Measurements from ENCODE around the gene CIZ1. TPM values are rescaled to one million over a fixed set of nuclear protein-coding genes. Genes with fewer than 3 reads are reported as not detected.
A peak's percentile ranks its signal among the peaks of the same experiment; 100 is the strongest.

CIZ1 gene
- total and polyA plus RNA-seq, 2 of the 13 experiments (the other 11 are each of a cell fraction or from before 2014, with no cell fraction given) = 30.6 to 50.3 TPM

DNA sequence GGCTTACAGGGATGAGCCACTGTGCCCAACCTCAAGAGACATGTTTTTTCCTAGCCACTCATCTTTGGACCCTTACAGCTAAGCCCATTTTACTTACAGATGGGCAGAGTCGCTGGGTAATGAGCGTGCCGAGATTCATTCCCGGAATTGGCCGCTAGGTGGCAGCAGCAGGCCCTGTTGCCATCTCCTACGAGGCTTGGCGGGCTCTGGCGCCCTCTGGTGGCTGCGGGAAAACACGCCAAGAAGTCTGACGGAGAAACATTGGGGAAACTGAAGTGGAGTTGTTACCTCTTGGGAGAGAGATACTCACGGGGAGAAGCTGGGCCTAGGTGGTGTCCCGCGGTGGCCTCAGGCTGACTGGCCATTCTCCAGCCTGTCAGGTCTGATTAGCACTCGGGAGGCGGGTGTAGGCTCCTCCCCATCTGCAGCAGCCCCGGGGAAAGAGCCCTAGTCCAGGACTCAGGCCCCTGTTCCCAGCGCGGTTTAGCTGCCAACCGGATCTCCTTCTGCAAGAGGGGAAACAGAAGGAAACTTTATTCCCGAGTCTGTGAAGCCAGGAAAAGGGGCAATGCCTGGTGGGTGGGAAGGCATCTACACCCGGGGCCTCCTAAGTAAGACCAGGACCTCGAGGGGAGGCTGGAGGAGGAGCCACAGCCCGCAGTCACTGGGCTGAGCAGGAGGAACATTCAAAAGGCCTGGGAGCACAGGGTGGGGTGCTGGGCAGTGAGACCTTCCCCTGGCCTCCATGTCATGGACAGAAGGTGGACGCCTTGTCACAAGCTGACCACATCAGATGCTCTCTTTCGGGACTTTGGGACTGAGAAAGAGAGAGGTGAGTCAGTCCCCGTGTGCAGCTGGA is 73.5 kb downstream of the CIZ1 start:
- H2AFZ ChIP-seq (ENCODE audit: low read length) = no peak overlapping the region
- no TSS peak for BruUV-seq (replicated peaks)
- peaks cover 2 to 20% of the 10 kb centered on the region in 2 experiments; a peak in 3 of 5 replicates for H3K36me3 ChIP-seq (replicated peaks in 1 of 2; ENCODE audit: control insufficient read depth in 1 of 2, insufficient read depth in 2 of 2, low read length in 2 of 2)
- H3K9ac ChIP-seq (ENCODE audit: insufficient read depth, low read depth, low read length) = peak overlapping the region; percentile 37; the same call in 1 of the 2 replicates
- H3K4me2 ChIP-seq (ENCODE audit: low read depth, low read length) = peak overlapping the region; percentile 61
- H4K20me1 ChIP-seq (ENCODE audit: insufficient read depth, low read length) = no peaks in the 10 kb centered on the region
- no peaks in the 10 kb centered on the region for H3K27me3 ChIP-seq (ENCODE audit: control insufficient read depth in 1 of 2, insufficient read depth in 2 of 2, low read length in 2 of 2)
- peak; percentile 52 for ATAC-seq
- DNase-seq (ENCODE audit: low spot score) = peak; percentile 78
- in situ Hi-C loops (cut with HindIII; ENCODE audit: extremely low pct_ligation_motif_present, low pct_unique_long_range_greater_than_20kb) = no loop called here
- peak; percentile 90 for FAIRE-seq
- intact Hi-C loops (cut with micrococcal nuclease; ENCODE audit: unreplicated experiment) = loop anchor here (1.0 to 10.0 kb wide), 2 partner anchors 9 to 173 kb away; partner anchors contain the start of gene PTGES2
- peak overlapping the region; percentile 18 for H3K27ac ChIP-seq (ENCODE audit: extremely low read length, insufficient read depth, low read length)
- CTCF ChIA-PET (ENCODE audit: low intra/inter-chr PET ratio, low total read pairs) = interaction anchor here (0.6 to 1.8 kb wide), 12 partner anchors 9 to 331 kb away, joined by 3 to 14 read pairs (median 4); partner anchors contain the start of genes PTGES2 and SLC25A25
- H3K9me3 ChIP-seq (ENCODE audit: low read length) = no peaks in the 10 kb centered on the region
- POLR2A ChIA-PET = interaction anchor here (0.6 to 1.8 kb wide), 6 partner anchors 11 to 83 kb away, joined by 3 to 6 read pairs (median 4); no protein-coding TSS in a partner anchor
- no peaks in the 10 kb centered on the region for H3K79me2 ChIP-seq (ENCODE audit: insufficient read depth, low read length)
- H3K4me1 ChIP-seq (ENCODE audit: insufficient read depth, low read length) = peaks cover 55% of the 10 kb centered on the region
- whole genome bisulfite sequencing (ENCODE audit: low lambda C conversion rate) = 21% methylated on average over 25 of the region's 27 CpGs
- peak overlapping the region in 1 of 3 experiments; percentile 27; a peak in 1 of 6 replicates for H3K4me3 ChIP-seq (replicated peaks in 1 of 3; ENCODE audit: insufficient read depth in 1 of 3, low read depth in 2 of 3, low read length in 3 of 3)
- TF ChIP-seq ZSCAN12 (CRISPR knock-in tag; IDR thresholded peaks at IDR 0.05) (no peak), MED1 (CRISPR knock-in tag; IDR thresholded peaks at IDR 0.05) (peak; percentile 77; the same call in 1 of the 2 replicates), POLR2AphosphoS5 (IDR thresholded peaks at IDR 0.05; ENCODE audit: low read depth, low read length) (no peak), DMAP1 (CRISPR knock-in tag; IDR thresholded peaks at IDR 0.05) (no peak), REL (CRISPR knock-in tag; conservative IDR thresholded peaks at IDR 0.05) (no peak), HDAC2 (CRISPR knock-in tag; IDR thresholded peaks at IDR 0.05) (peak; percentile 73; the same call in 1 of the 2 replicates), GFI1 (CRISPR knock-in tag; IDR thresholded peaks at IDR 0.05; ENCODE audit: borderline replicate concordance) (peak; percentile 91), EHMT2 (IDR thresholded peaks at IDR 0.05; ENCODE audit: borderline replicate concordance, low read depth, low read length) (no peak), ZBTB21 (CRISPR knock-in tag; IDR thresholded peaks at IDR 0.05) (no peak), YEATS2 (CRISPR knock-in tag; IDR thresholded peaks at IDR 0.05; ENCODE audit: borderline replicate concordance) (peak; percentile 54; the same call in 1 of the 2 replicates), KAT7 (CRISPR knock-in tag; IDR thresholded peaks at IDR 0.05; ENCODE audit: borderline replicate concordance) (no peak), ZNF598 (CRISPR knock-in tag; IDR thresholded peaks at IDR 0.05; ENCODE audit: borderline replicate concordance) (no peak)
- TF ChIP-seq, protein P1, sequence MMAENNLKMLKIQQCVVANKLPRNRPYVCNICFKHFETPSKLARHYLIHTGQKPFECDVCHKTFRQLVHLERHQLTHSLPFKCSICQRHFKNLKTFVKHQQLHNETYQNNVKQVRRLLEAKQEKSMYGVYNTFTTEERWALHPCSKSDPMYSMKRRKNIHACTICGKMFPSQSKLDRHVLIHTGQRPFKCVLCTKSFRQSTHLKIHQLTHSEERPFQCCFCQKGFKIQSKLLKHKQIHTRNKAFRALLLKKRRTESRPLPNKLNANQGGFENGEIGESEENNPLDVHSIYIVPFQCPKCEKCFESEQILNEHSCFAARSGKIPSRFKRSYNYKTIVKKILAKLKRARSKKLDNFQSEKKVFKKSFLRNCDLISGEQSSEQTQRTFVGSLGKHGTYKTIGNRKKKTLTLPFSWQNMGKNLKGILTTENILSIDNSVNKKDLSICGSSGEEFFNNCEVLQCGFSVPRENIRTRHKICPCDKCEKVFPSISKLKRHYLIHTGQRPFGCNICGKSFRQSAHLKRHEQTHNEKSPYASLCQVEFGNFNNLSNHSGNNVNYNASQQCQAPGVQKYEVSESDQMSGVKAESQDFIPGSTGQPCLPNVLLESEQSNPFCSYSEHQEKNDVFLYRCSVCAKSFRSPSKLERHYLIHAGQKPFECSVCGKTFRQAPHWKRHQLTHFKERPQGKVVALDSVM (CRISPR knock-in tag; IDR thresholded peaks at IDR 0.05) = peak; percentile 41; the same call in 1 of the 2 replicates
- TF ChIP-seq, protein P2, sequence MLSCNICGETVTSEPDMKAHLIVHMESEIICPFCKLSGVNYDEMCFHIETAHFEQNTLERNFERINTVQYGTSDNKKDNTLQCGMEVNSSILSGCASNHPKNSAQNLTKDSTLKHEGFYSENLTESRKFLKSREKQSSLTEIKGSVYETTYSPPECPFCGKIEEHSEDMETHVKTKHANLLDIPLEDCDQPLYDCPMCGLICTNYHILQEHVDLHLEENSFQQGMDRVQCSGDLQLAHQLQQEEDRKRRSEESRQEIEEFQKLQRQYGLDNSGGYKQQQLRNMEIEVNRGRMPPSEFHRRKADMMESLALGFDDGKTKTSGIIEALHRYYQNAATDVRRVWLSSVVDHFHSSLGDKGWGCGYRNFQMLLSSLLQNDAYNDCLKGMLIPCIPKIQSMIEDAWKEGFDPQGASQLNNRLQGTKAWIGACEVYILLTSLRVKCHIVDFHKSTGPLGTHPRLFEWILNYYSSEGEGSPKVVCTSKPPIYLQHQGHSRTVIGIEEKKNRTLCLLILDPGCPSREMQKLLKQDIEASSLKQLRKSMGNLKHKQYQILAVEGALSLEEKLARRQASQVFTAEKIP (CRISPR knock-in tag; IDR thresholded peaks at IDR 0.05; ENCODE audit: borderline replicate concordance) = no peak
- TF ChIP-seq, protein P3, sequence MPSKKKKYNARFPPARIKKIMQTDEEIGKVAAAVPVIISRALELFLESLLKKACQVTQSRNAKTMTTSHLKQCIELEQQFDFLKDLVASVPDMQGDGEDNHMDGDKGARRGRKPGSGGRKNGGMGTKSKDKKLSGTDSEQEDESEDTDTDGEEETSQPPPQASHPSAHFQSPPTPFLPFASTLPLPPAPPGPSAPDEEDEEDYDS (CRISPR knock-in tag; IDR thresholded peaks at IDR 0.05) = no peak; the same call in 1 of the 2 replicates
- TF ChIP-seq, protein P4, sequence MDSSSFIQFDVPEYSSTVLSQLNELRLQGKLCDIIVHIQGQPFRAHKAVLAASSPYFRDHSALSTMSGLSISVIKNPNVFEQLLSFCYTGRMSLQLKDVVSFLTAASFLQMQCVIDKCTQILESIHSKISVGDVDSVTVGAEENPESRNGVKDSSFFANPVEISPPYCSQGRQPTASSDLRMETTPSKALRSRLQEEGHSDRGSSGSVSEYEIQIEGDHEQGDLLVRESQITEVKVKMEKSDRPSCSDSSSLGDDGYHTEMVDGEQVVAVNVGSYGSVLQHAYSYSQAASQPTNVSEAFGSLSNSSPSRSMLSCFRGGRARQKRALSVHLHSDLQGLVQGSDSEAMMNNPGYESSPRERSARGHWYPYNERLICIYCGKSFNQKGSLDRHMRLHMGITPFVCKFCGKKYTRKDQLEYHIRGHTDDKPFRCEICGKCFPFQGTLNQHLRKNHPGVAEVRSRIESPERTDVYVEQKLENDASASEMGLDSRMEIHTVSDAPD (CRISPR knock-in tag; IDR thresholded peaks at IDR 0.05) = no peak

Data from HepG2 (cell line).